Body of pancreas (tissue), 4 donors: ENCODE results near the gene TRIM25.

Experiments
- POLR2A ChIP-seq, 3 donors: fragments of 450-650 bp; IDR thresholded peaks; one replicate each; pipeline ENCODE4 v1.6.1; 2016; ENCODE audit warnings: antibody characterized with exemption in 3 of 3, mild to moderate bottlenecking in 2 of 3
- TF ChIP-seq, protein P1 (sequence below), 7 experiments: fragments of 450-650 bp in 4 of 7; fragments of 200-600 bp in 3 of 7; sonication (generic) in 3 of 7; IDR thresholded peaks; one replicate each; pipeline ENCODE4 v1.5.1; 2016 to 2019; ENCODE audit warnings: antibody characterized with exemption in 7 of 7

- TF ChIP-seq, protein P1, sequence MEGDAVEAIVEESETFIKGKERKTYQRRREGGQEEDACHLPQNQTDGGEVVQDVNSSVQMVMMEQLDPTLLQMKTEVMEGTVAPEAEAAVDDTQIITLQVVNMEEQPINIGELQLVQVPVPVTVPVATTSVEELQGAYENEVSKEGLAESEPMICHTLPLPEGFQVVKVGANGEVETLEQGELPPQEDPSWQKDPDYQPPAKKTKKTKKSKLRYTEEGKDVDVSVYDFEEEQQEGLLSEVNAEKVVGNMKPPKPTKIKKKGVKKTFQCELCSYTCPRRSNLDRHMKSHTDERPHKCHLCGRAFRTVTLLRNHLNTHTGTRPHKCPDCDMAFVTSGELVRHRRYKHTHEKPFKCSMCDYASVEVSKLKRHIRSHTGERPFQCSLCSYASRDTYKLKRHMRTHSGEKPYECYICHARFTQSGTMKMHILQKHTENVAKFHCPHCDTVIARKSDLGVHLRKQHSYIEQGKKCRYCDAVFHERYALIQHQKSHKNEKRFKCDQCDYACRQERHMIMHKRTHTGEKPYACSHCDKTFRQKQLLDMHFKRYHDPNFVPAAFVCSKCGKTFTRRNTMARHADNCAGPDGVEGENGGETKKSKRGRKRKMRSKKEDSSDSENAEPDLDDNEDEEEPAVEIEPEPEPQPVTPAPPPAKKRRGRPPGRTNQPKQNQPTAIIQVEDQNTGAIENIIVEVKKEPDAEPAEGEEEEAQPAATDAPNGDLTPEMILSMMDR (IDR thresholded peaks at IDR 0.05), result no peak
- TF ChIP-seq POLR2A (IDR thresholded peaks at IDR 0.05), result no peak
These were observed 32.1 kb downstream of the TRIM25 start for GRCh38 chr17:56881685-56882295.
